ENCODE results near the gene PRSS8.
A peak's percentile ranks its signal among the peaks of the same experiment; 100 is the strongest.
"Not testable (repeated sequence)": the region's sequence is repeated elsewhere in the genome, so short reads cannot be mapped to it uniquely, and the experiment has no call there.

Gene PRSS8

GRCh38 chr16:31143694-31144148, 8.2 kb upstream of the PRSS8 start:
- DNase-seq, result no peak

- DNase-seq, result no peak
Observed at GRCh38 chr16:31143011-31143693, 7.6 kb upstream of the PRSS8 start.

- DNase-seq, result peak; percentile 98 to 99 (median 99)
Observed at GRCh38 chr16:31142109-31143010, 6.8 kb upstream of the PRSS8 start.

- DNase-seq, result peak in 1 of 3 donors; percentile 91
Observed at GRCh38 chr16:31141489-31142108, 6.1 kb upstream of the PRSS8 start.

GRCh38 chr16:31141071-31141469, 5.5 kb upstream of the PRSS8 start:
- DNase-seq, result not testable (repeated sequence)

- DNase-seq, result peak; percentile 52 to 69 (median 62)
Observed at GRCh38 chr16:31138621-31139578, 3.4 kb upstream of the PRSS8 start.

- not testable (repeated sequence) for DNase-seq
Observed at GRCh38 chr16:31136822-31137499, 1.4 kb upstream of the PRSS8 start.

GRCh38 chr16:31136287-31136662, 748 bp upstream of the PRSS8 start:
- DNase-seq, result no peak

GRCh38 chr16:31134625-31135534, 647 bp downstream of the PRSS8 start:
- peak in 1 of 3 donors; percentile 18 for DNase-seq

- peak; percentile 63 to 72 (median 65) for DNase-seq
Observed at GRCh38 chr16:31134091-31134571, 1.4 kb downstream of the PRSS8 start.

GRCh38 chr16:31133046-31133501, 2.5 kb downstream of the PRSS8 start:
- DNase-seq, result no peak

GRCh38 chr16:31132303-31132979, 3.1 kb downstream of the PRSS8 start:
- no peak for DNase-seq

- DNase-seq, result no peak
Observed at GRCh38 chr16:31131841-31132271, 3.7 kb downstream of the PRSS8 start.

GRCh38 chr16:31131416-31131815, 4.1 kb downstream of the PRSS8 start:
- DNase-seq, result no peak

- DNase-seq, result no peak
Observed at GRCh38 chr16:31130899-31131298, 4.6 kb downstream of the PRSS8 start.

- DNase-seq, result peak; percentile 51 to 68 (median 56)
Observed at GRCh38 chr16:31130336-31130891, 5.1 kb downstream of the PRSS8 start.

- DNase-seq, result peak; percentile 77 to 84 (median 83)
Observed at GRCh38 chr16:31129568-31130335, 5.8 kb downstream of the PRSS8 start.

All from suppressor macrophage treated with lipopolysaccharide for 1 hour (primary cell).